Thyroid gland (tissue), 4 donors: ENCODE results near the gene COL4A4.

Experiments
- POLR2A ChIP-seq, 2 donors: fragments of 450-650 bp; IDR thresholded peaks; one replicate each; pipeline ENCODE4 v1.6.1; 2017; ENCODE audit warnings: antibody characterized with exemption in 2 of 2, mild to moderate bottlenecking in 2 of 2, moderate library complexity in 1 of 2
- TF ChIP-seq, protein P1 (sequence below), 6 experiments: fragments of 200-600 bp in 3 of 6; fragments of 450-650 bp in 3 of 6; sonication (generic) in 3 of 6; IDR thresholded peaks; one replicate each; pipeline ENCODE4 v1.5.1; 2016 to 2019; ENCODE audit warnings: antibody characterized with exemption in 6 of 6, mild to moderate bottlenecking in 2 of 6, inconsistent platforms in 1 of 6, moderate library complexity in 1 of 6

GRCh38 chr2:227163485-227163997 lies 464 bp downstream of the COL4A4 start:
- TF ChIP-seq, protein P1, sequence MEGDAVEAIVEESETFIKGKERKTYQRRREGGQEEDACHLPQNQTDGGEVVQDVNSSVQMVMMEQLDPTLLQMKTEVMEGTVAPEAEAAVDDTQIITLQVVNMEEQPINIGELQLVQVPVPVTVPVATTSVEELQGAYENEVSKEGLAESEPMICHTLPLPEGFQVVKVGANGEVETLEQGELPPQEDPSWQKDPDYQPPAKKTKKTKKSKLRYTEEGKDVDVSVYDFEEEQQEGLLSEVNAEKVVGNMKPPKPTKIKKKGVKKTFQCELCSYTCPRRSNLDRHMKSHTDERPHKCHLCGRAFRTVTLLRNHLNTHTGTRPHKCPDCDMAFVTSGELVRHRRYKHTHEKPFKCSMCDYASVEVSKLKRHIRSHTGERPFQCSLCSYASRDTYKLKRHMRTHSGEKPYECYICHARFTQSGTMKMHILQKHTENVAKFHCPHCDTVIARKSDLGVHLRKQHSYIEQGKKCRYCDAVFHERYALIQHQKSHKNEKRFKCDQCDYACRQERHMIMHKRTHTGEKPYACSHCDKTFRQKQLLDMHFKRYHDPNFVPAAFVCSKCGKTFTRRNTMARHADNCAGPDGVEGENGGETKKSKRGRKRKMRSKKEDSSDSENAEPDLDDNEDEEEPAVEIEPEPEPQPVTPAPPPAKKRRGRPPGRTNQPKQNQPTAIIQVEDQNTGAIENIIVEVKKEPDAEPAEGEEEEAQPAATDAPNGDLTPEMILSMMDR (IDR thresholded peaks at IDR 0.05): no peak
- no peak for TF ChIP-seq POLR2A (IDR thresholded peaks at IDR 0.05)
